ENCODE data around the gene MAGI1.

GRCh38 chr3:65786890-65787289, 251.8 kb downstream of the MAGI1 start:
- TF ChIP-seq TSHZ2 (CRISPR knock-in tag; IDR thresholded peaks at IDR 0.05) (no peak), RARB (CRISPR knock-in tag; IDR thresholded peaks at IDR 0.05) (no peak), BACH2 (CRISPR knock-in tag; IDR thresholded peaks at IDR 0.05; ENCODE audit: borderline replicate concordance) (no peak), CSDC2 (CRISPR knock-in tag; IDR thresholded peaks at IDR 0.05) (no peak), ZNF8 (CRISPR knock-in tag; IDR thresholded peaks at IDR 0.05) (no peak)
- TF ChIP-seq, protein P1, sequence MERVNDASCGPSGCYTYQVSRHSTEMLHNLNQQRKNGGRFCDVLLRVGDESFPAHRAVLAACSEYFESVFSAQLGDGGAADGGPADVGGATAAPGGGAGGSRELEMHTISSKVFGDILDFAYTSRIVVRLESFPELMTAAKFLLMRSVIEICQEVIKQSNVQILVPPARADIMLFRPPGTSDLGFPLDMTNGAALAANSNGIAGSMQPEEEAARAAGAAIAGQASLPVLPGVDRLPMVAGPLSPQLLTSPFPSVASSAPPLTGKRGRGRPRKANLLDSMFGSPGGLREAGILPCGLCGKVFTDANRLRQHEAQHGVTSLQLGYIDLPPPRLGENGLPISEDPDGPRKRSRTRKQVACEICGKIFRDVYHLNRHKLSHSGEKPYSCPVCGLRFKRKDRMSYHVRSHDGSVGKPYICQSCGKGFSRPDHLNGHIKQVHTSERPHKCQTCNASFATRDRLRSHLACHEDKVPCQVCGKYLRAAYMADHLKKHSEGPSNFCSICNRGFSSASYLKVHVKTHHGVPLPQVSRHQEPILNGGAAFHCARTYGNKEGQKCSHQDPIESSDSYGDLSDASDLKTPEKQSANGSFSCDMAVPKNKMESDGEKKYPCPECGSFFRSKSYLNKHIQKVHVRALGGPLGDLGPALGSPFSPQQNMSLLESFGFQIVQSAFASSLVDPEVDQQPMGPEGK (CRISPR knock-in tag; IDR thresholded peaks at IDR 0.05; ENCODE audit: borderline replicate concordance): no peak
